EL (cell line): ENCODE data around the gene SERPINA10.
"Not testable (repeated sequence)": the region's sequence is repeated elsewhere in the genome, so short reads cannot be mapped to it uniquely, and the experiment has no call there.

Experiments used
- DNase-seq: peaks from one replicate; pipeline ENCODE4 v3.0.0-alpha.2; 2016

The SERPINA10 gene

DNA sequence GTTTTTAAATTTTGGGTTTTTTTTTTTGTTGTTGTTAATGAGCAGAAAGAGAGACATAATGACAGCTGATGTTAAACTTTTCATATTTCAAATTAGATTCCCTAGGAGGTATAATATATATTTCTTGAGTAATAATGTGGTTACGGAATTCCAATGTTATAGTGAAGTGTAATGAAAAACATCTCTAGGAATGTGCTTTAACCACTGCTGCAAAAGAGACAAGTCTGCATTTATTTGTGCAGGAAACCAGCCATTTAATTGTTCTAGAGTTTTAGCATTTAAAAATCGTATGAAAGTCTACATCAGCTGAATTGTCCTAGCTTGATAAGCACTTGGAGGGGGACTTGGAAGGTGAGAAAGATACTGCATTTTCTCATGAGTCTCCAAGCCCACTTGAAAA is 14.3 kb downstream of the SERPINA10 start:
- no peak for DNase-seq

GRCh38 chr14:94276898-94277561 is 16.0 kb downstream of the SERPINA10 start:
- not testable (repeated sequence) for DNase-seq

GRCh38 chr14:94269156-94269555 is 23.9 kb downstream of the SERPINA10 start:
- no peak for DNase-seq

- not testable (repeated sequence) for DNase-seq
Measured at GRCh38 chr14:94268582-94268981, 24.5 kb downstream of the SERPINA10 start.

DNA sequence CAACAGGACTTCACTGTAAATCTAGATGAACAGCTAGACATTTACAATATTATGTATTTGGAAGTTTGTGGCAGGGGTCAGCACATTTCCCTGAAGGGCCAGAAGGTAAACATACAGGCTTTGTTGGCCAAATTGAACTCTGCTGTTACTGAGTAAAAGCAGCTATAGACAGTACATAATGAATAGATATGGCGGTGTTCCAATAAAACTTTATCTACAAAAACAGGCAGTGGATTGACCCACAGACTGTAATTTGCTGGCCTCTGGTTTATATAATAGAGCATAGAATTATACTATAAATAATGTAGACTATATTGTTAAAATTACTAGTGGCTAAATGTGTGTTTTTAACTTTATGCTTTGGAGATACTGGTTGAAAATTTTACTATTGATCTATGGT is 25.7 kb downstream of the SERPINA10 start:
- no peak for DNase-seq

DNA sequence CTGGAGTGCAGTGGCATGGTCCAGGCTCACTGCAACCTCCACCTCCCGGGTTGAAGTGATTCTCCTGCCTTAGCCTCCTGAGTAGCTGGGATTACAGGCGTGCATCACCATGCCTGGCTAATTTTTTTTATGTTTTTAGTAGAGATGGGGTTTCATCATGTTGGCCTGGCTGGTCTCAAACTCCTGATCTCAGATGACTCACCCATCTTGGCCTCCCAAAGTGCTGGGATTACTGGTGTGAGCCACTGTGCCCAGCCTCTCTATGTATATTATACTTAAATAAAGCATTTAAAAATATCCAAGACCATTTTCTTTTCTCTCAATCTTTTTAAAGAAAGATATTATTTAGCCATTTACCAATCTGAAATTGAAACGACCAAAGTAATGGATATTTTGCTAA is 28.9 kb downstream of the SERPINA10 start:
- peak; percentile 3 for DNase-seq

DNA sequence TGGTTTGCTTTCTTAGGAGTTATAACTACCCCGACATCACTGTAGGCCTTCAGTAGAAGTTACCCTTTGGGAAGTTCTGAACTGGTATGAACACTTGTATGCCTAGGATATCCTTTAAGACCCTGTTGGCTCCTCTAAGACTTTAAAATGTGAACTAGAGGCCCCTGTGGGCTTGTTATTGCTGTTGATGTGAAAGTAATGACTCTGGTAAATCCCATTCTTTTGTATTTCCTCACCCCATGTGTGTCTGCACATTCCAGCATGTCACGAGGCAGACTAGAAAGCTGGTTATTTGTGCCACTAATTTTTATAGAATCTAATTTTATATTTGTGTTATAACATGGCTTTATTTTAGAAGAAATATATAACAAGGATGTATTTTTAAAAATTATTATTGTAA is 48.9 kb downstream of the SERPINA10 start:
- DNase-seq = no peak

DNA sequence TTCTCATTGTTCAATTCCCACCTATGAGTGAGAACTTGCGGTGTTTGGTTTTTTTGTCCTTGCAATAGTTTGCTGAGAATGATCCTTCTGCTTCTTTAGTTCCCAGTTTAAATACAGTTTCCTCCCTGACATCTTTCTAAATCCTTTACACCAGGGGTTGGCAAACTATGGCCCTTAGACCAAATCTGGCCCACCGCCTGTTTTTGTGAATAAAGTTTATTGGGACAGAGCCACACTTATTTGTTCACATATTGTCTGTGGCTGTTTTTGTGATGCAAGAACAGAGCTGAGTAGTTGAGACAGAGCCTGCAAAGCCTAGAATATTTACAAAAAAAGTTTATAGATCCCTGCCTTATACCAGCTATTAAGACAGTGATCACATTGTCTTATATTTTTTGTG is 53.7 kb downstream of the SERPINA10 start:
- DNase-seq = no peak

- DNase-seq = no peak
Measured at GRCh38 chr14:94237983-94238382, 55.1 kb downstream of the SERPINA10 start.

DNA sequence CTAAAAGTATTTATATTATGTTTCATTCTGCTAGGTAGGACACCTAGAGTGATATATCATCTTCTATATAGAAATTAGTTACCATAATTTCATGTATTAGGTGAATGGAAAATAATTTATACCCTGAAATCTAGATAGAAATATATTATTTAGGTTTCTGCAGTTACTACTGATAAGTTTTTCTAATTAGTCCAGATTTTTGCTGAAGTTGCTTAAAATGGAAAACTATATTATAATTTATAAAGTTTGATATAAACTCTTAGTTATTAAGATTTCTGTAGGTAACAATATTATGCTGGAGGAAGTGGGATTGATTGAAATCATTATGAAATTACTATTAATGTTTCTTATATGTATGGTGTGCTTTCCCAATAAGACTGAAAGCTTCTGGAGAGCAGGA is 56.0 kb downstream of the SERPINA10 start:
- no peak for DNase-seq
